ENCODE measurements around the gene KANSL1. TPM values are rescaled to one million over a fixed set of nuclear protein-coding genes. Genes with fewer than 3 reads are reported as not detected.

KANSL1 gene
- total and polyA plus RNA-seq, 2 donors (not counting 1 experiment from before 2014, with no cell fraction given): 8.4 to 78.6 TPM

- DNase-seq (ENCODE audit: low read depth in 2 of 2): no peak
- Histone ChIP-seq H3K79me2 (ENCODE audit: control insufficient read depth, insufficient read depth, low read length) (peaks cover 97% of the 10 kb centered on the region), H3K27ac (ENCODE audit: insufficient read depth, low read length) (no peak overlapping the region), H3K9me3 (ENCODE audit: control insufficient read depth, insufficient read depth, low read depth, low read length) (no peaks in the 10 kb centered on the region), H3K9ac (ENCODE audit: insufficient read depth, low read length) (no peak overlapping the region), H3K4me3 (replicated peaks in 1 of 4; ENCODE audit: control extremely low read depth in 1 of 4, insufficient read depth in 1 of 4, low read depth in 3 of 4, low read length in 4 of 4) (no peak overlapping the region), H3K36me3 (ENCODE audit: control insufficient read depth, insufficient read depth, low read length) (peaks cover 7% of the 10 kb centered on the region), H3K4me1 (ENCODE audit: control insufficient read depth, extremely low read depth, insufficient read depth, low read length) (peaks cover 10% of the 10 kb centered on the region), H3K4me2 (ENCODE audit: extremely low read depth, insufficient read depth, low read length) (no peak overlapping the region), H3K27me3 (ENCODE audit: control insufficient read depth, insufficient read depth, low read length) (no peaks in the 10 kb centered on the region), H4K20me1 (ENCODE audit: control insufficient read depth, extremely low read depth, insufficient read depth, low read length) (peaks cover 5% of the 10 kb centered on the region), H2AFZ (ENCODE audit: low read length) (no peak overlapping the region)
- TF ChIP-seq CTCF (conservative IDR thresholded peaks at IDR 0.05 in 1 of 2, IDR thresholded peaks at IDR 0.05 in 1 of 2; ENCODE audit: low read depth in 1 of 2, low read length in 2 of 2) (no peak), EZH2 (IDR thresholded peaks at IDR 0.05; ENCODE audit: low read length, missing control alignments) (no peak)
Measured at GRCh38 chr17:46166692-46167249, 26.5 kb downstream of the KANSL1 start.

DNA sequence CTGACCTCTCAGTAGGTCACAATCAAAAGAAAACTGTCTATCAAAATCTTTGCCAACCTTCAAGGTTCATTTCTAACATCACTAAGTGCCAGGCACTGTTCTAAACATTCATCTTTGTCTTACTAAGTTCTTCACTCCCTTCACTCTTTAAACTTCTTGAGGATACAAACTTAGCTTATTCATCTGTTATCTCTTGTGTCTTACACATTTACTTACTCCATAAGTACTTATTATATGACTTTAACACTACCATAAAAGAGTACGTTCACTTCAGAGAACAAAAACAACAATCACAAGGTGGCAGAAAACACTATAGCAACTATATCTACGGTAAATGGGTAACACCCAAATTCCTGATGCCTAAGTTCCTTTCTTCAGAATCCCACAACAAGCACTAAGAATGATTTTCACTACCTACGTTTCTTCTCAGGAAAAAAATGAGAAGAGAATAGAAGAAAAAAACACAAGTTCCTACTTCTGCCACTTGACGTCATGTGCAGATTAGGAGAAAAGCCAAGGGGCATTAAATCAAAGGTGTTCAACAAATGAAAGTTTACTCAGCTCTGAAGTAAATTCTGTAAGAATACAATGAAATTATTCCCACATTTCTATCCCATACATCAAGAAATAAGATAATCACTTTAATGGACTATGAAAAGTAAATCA lies 29.2 kb downstream of the KANSL1 start:
- Histone ChIP-seq H3K79me2 (ENCODE audit: control insufficient read depth, insufficient read depth, low read length) (peaks cover 95% of the 10 kb centered on the region), H2AFZ (ENCODE audit: low read length) (no peak overlapping the region), H3K36me3 (ENCODE audit: control insufficient read depth, insufficient read depth, low read length) (no peaks in the 10 kb centered on the region), H3K27ac (ENCODE audit: insufficient read depth, low read length) (no peak overlapping the region), H3K4me1 (ENCODE audit: control insufficient read depth, extremely low read depth, insufficient read depth, low read length) (peaks cover 17% of the 10 kb centered on the region), H3K9me3 (ENCODE audit: control insufficient read depth, insufficient read depth, low read depth, low read length) (no peaks in the 10 kb centered on the region), H4K20me1 (ENCODE audit: control insufficient read depth, extremely low read depth, insufficient read depth, low read length) (peaks cover 5% of the 10 kb centered on the region), H3K9ac (ENCODE audit: insufficient read depth, low read length) (no peak overlapping the region), H3K4me2 (ENCODE audit: extremely low read depth, insufficient read depth, low read length) (no peak overlapping the region), H3K4me3 (replicated peaks in 1 of 4; ENCODE audit: control extremely low read depth in 1 of 4, insufficient read depth in 1 of 4, low read depth in 3 of 4, low read length in 4 of 4) (no peak overlapping the region), H3K27me3 (ENCODE audit: control insufficient read depth, insufficient read depth, low read length) (no peaks in the 10 kb centered on the region)
- no peak for DNase-seq (ENCODE audit: low read depth in 2 of 2)
- no peak for TF ChIP-seq CTCF (conservative IDR thresholded peaks at IDR 0.05 in 1 of 2, IDR thresholded peaks at IDR 0.05 in 1 of 2; ENCODE audit: low read depth in 1 of 2, low read length in 2 of 2)
- TF ChIP-seq EZH2 (IDR thresholded peaks at IDR 0.05; ENCODE audit: low read length, missing control alignments): no peak

DNA sequence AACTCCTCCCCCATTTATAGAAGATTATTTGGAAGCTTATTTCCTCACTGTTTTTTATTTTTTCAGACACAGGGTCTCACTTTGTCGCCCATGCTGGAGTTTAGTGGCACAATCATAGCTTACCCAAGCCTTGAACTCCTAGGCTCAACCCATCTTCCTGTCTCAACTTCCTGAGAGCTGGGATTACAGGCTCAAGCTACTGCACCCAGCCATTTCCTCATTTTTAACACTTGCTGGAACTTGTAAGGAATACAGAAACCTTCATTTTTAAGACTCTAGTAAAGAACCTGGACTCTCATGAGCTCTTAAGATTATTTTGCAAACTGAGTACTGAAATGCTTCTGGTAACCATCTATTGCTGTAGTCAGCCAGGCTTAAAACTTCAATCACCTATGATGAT lies 29.9 kb downstream of the KANSL1 start:
- DNase-seq (ENCODE audit: low read depth in 2 of 2): no peak
- no peak overlapping the region for H3K9ac ChIP-seq (ENCODE audit: insufficient read depth, low read length)
- peaks cover 5% of the 10 kb centered on the region for H4K20me1 ChIP-seq (ENCODE audit: control insufficient read depth, extremely low read depth, insufficient read depth, low read length)
- H3K9me3 ChIP-seq (ENCODE audit: control insufficient read depth, insufficient read depth, low read depth, low read length): no peaks in the 10 kb centered on the region
- H3K4me3 ChIP-seq (replicated peaks in 1 of 4; ENCODE audit: control extremely low read depth in 1 of 4, insufficient read depth in 1 of 4, low read depth in 3 of 4, low read length in 4 of 4): no peak overlapping the region
- TF ChIP-seq CTCF (conservative IDR thresholded peaks at IDR 0.05 in 1 of 2, IDR thresholded peaks at IDR 0.05 in 1 of 2; ENCODE audit: low read depth in 1 of 2, low read length in 2 of 2) (no peak), EZH2 (IDR thresholded peaks at IDR 0.05; ENCODE audit: low read length, missing control alignments) (no peak)
- H2AFZ ChIP-seq (ENCODE audit: low read length): no peak overlapping the region
- H3K4me1 ChIP-seq (ENCODE audit: control insufficient read depth, extremely low read depth, insufficient read depth, low read length): peaks cover 15% of the 10 kb centered on the region
- no peaks in the 10 kb centered on the region for H3K27me3 ChIP-seq (ENCODE audit: control insufficient read depth, insufficient read depth, low read length)
- no peaks in the 10 kb centered on the region for H3K36me3 ChIP-seq (ENCODE audit: control insufficient read depth, insufficient read depth, low read length)
- no peak overlapping the region for H3K27ac ChIP-seq (ENCODE audit: insufficient read depth, low read length)
- peaks cover 96% of the 10 kb centered on the region for H3K79me2 ChIP-seq (ENCODE audit: control insufficient read depth, insufficient read depth, low read length)
- H3K4me2 ChIP-seq (ENCODE audit: extremely low read depth, insufficient read depth, low read length): no peak overlapping the region

All from fibroblast of lung (primary cell).